ELR (cell line): ENCODE data around the gene SLC44A4.
A peak's percentile ranks its signal among the peaks of the same experiment; 100 is the strongest.
"Not testable (repeated sequence)": the region's sequence is repeated elsewhere in the genome, so short reads cannot be mapped to it uniquely, and the experiment has no call there.

Experiments
- DNase-seq: peaks from one replicate; pipeline ENCODE4 v3.0.0-alpha.2; 2015; ENCODE audit warnings: low read depth

Gene SLC44A4

GRCh38 chr6:31858707-31859106, 20.1 kb downstream of the SLC44A4 start:
- DNase-seq, result no peak

GRCh38 chr6:31857774-31858173, 21.0 kb downstream of the SLC44A4 start:
- DNase-seq, result not testable (repeated sequence)

GRCh38 chr6:31851980-31852718, 26.6 kb downstream of the SLC44A4 start:
- DNase-seq, result not testable (repeated sequence)

- DNase-seq, result no peak
These were observed 27.3 kb downstream of the SLC44A4 start for GRCh38 chr6:31851485-31851832.

GRCh38 chr6:31850765-31851484, 27.9 kb downstream of the SLC44A4 start:
- no peak for DNase-seq

- no peak for DNase-seq
These were observed 31.4 kb downstream of the SLC44A4 start for GRCh38 chr6:31847276-31847978.

GRCh38 chr6:31844507-31844906, 34.3 kb downstream of the SLC44A4 start:
- no peak for DNase-seq

- DNase-seq, result no peak
These were observed 36.7 kb downstream of the SLC44A4 start for GRCh38 chr6:31842053-31842452.

- not testable (repeated sequence) for DNase-seq
These were observed 39.0 kb downstream of the SLC44A4 start for GRCh38 chr6:31839779-31840126.

GRCh38 chr6:31838968-31839367, 39.8 kb downstream of the SLC44A4 start:
- no peak for DNase-seq

- DNase-seq, result not testable (repeated sequence)
These were observed 40.7 kb downstream of the SLC44A4 start for GRCh38 chr6:31838114-31838553.

GRCh38 chr6:31837369-31838113, 41.3 kb downstream of the SLC44A4 start:
- no peak for DNase-seq

- DNase-seq, result peak; percentile 69
These were observed 42.1 kb downstream of the SLC44A4 start for GRCh38 chr6:31836474-31837368.

- no peak for DNase-seq
These were observed 42.7 kb downstream of the SLC44A4 start for GRCh38 chr6:31836047-31836473.

GRCh38 chr6:31834367-31835250, 44.2 kb downstream of the SLC44A4 start:
- peak; percentile 92 for DNase-seq

GRCh38 chr6:31831350-31832215, 47.2 kb downstream of the SLC44A4 start:
- no peak for DNase-seq

GRCh38 chr6:31830886-31831335, 47.9 kb downstream of the SLC44A4 start:
- DNase-seq, result no peak

- DNase-seq, result peak; percentile 75
These were observed 49.0 kb downstream of the SLC44A4 start for GRCh38 chr6:31829633-31830283.
